ENCODE measurements around the gene CDK6. TPM values are rescaled to one million over a fixed set of nuclear protein-coding genes. Genes with fewer than 3 reads are reported as not detected.

CDK6 gene
- total RNA-seq, 2 donors from 2014 or later = 13.6 to 39.9 TPM

DNA sequence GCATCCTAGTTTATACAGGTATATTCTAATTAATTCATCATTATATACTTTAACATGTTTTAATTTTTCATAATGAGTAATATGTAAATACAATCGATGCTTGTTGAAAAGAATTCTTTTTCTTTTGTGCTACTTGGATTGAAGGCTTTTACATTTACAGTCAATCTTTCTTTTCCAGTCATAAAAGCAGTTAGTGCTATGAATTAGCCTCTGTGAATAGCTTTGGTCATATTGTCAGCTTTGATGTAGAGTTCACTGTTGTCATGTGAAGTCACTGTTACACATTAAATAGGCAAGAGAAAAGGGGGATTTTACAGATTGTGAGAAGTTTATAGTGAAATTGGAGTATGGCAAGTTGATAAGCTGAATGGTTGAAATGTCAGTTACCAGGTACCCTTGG lies 142.9 kb downstream of the CDK6 start:
- Histone ChIP-seq H3K36me3 (no peaks in the 10 kb centered on the region), H3K9me3 (no peaks in the 10 kb centered on the region), H3K27ac (no peak overlapping the region), H3K4me3 (no peak overlapping the region), H3K27me3 (replicated peaks; ENCODE audit: insufficient read depth) (no peaks in the 10 kb centered on the region), H3K4me1 (replicated peaks) (no peaks in the 10 kb centered on the region)
- intact Hi-C loops (cut with DNase I) = no loop called here
- DNase-seq (ENCODE audit: low spot score) = no peak
- WGBS = 100% methylated on average over 1 of the region's 1 CpG
- TF ChIP-seq, protein P1, sequence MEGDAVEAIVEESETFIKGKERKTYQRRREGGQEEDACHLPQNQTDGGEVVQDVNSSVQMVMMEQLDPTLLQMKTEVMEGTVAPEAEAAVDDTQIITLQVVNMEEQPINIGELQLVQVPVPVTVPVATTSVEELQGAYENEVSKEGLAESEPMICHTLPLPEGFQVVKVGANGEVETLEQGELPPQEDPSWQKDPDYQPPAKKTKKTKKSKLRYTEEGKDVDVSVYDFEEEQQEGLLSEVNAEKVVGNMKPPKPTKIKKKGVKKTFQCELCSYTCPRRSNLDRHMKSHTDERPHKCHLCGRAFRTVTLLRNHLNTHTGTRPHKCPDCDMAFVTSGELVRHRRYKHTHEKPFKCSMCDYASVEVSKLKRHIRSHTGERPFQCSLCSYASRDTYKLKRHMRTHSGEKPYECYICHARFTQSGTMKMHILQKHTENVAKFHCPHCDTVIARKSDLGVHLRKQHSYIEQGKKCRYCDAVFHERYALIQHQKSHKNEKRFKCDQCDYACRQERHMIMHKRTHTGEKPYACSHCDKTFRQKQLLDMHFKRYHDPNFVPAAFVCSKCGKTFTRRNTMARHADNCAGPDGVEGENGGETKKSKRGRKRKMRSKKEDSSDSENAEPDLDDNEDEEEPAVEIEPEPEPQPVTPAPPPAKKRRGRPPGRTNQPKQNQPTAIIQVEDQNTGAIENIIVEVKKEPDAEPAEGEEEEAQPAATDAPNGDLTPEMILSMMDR (IDR thresholded peaks at IDR 0.05) = no peak
- no peak for TF ChIP-seq POLR2AphosphoS5 (IDR thresholded peaks at IDR 0.05)
- no peak for TF ChIP-seq POLR2A (IDR thresholded peaks at IDR 0.05)

DNA sequence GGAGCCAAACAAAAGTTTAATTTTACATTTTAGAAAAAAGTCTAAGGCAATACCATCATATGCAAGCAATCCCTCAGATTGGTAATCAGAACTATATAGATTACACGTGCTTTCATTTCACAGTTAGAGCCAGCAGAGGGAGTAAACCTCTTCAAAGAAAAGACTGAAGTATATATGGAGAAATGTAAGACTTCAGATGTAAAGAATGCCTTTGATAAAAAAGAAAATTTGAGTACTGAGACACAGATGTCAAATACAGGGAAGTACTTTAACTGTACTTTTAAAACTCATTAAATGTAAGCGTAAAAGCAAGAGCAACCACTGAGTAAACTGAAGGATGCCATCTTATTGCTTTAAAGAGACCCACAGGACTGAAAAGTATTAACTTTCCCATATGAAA lies 144.8 kb downstream of the CDK6 start:
- Histone ChIP-seq H3K27ac (no peak overlapping the region), H3K4me1 (replicated peaks) (no peaks in the 10 kb centered on the region), H3K9me3 (no peaks in the 10 kb centered on the region), H3K27me3 (replicated peaks; ENCODE audit: insufficient read depth) (no peaks in the 10 kb centered on the region), H3K36me3 (no peaks in the 10 kb centered on the region), H3K4me3 (no peak overlapping the region)
- DNase-seq (ENCODE audit: low spot score) = peak; percentile 44
- intact Hi-C loops (cut with DNase I) = no loop called here
- 21% methylated on average over 2 of the region's 2 CpGs for WGBS
- TF ChIP-seq, protein P1 (IDR thresholded peaks at IDR 0.05) = peak in 3 of 4 experiments; percentile 26 to 75 (median 71)
- TF ChIP-seq POLR2A (IDR thresholded peaks at IDR 0.05) = no peak

DNA sequence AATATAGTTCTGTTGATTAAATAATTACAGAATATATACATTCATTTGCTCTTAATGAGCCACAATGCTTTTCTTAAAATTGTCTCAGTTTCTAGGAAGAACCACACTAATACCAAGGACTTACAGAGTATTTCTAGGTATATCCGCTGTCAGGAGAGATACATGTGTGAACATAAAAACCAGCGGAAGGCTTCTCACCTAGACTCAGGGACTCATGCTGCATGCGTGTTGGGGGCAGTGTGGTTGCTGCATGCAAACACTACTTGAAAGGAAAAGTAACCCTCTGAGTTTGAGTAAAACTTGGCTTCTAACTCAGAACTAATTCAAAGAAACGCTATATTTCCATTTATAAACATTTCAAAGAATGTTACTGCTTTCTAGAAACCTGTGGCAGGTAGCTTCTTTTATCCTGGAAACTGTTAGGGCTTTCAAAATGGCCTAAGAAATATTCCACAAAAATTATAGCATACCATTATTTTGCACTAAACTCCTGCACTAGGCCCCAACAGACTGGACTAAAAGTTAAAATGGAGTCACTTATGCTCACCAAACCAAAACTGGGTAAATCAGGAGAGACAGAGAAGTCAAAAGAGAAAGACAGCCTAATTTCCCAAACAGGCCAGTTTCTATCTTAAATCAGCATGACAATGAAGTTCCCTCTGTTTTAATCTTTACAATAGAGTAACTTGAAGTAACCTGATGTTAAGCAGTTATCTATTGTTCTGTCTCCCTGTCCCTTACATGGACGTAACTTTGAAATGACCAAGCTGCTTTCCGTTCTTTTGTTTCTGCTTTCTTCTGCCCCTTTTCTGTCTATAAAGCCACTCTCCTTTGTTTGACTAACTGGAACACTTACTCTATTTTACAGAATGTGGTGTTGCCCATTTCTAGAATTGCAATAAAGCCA lies 151.0 kb downstream of the CDK6 start:
- no peaks in the 10 kb centered on the region for H3K27me3 ChIP-seq (replicated peaks; ENCODE audit: insufficient read depth)
- no peak for DNase-seq (ENCODE audit: low spot score)
- TF ChIP-seq POLR2A (IDR thresholded peaks at IDR 0.05) = no peak
- TF ChIP-seq, protein P1 (IDR thresholded peaks at IDR 0.05) = no peak
- TF ChIP-seq POLR2AphosphoS5 (IDR thresholded peaks at IDR 0.05) = no peak
- H3K9me3 ChIP-seq = no peaks in the 10 kb centered on the region
- intact Hi-C loops (cut with DNase I) = no loop called here
- no peaks in the 10 kb centered on the region for H3K4me1 ChIP-seq (replicated peaks)
- no peak overlapping the region for H3K27ac ChIP-seq
- no peak overlapping the region for H3K4me3 ChIP-seq
- WGBS = 77% methylated on average over 6 of the region's 6 CpGs
- H3K36me3 ChIP-seq = no peaks in the 10 kb centered on the region

DNA sequence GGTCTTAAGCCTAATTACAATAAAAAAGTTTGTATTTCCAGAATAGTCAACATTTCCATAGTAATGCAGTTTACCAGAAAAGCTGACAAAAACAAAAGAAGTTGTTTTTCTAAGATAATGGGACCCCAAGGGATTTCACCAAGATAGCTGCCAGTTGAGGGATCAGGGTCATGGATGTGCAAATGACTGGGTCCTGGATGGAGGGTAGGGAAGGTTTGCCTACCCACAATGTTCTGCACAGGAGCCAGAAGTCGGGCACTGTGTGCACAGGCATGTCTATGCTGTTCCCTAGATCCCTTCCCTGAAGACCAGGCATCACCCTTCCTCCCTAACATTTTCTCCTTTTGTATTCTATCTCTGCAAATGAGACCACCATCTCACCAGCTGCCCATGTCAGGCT lies 152.1 kb downstream of the CDK6 start:
- Histone ChIP-seq H3K4me1 (replicated peaks) (no peaks in the 10 kb centered on the region), H3K9me3 (no peaks in the 10 kb centered on the region), H3K4me3 (no peak overlapping the region), H3K36me3 (no peaks in the 10 kb centered on the region), H3K27me3 (replicated peaks; ENCODE audit: insufficient read depth) (no peaks in the 10 kb centered on the region), H3K27ac (no peak overlapping the region)
- intact Hi-C loops (cut with DNase I) = no loop called here
- WGBS = 88% methylated on average over 1 of the region's 1 CpG
- DNase-seq (ENCODE audit: low spot score) = no peak
- TF ChIP-seq, protein P1 (IDR thresholded peaks at IDR 0.05) = no peak
- TF ChIP-seq POLR2AphosphoS5 (IDR thresholded peaks at IDR 0.05) (no peak), POLR2A (IDR thresholded peaks at IDR 0.05) (no peak)

Data from prostate gland (tissue), 2 donors.